ENCODE results near the gene RNF213.

Gene RNF213

DNA sequence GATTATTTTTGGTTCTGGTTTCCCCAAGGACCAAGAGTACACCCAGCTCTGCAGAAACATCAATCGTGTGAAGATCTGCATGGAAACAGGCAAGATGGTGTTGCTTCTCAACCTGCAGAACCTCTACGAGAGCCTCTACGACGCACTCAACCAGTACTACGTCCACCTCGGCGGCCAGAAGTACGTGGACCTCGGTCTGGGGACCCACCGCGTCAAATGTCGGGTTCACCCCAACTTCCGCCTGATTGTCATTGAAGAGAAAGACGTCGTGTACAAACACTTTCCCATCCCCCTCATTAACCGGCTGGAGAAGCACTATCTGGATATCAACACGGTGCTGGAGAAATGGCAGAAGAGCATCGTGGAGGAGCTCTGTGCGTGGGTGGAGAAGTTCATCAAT, 86.9 kb downstream of the RNF213 start:
- no peak for DNase-seq
- no peak overlapping the region for H3K14ac ChIP-seq (ENCODE audit: low read length in 2 of 2)
- no peak overlapping the region for H3K4ac ChIP-seq (ENCODE audit: low read depth in 1 of 2, low read length in 2 of 2)
- H2BK120ac ChIP-seq (ENCODE audit: low read depth, low read length): no peak overlapping the region
- H2BK12ac ChIP-seq (ENCODE audit: low read length in 2 of 2): no peak overlapping the region
- H3K79me1 ChIP-seq (replicated peaks; ENCODE audit: low read length, poor library complexity, severe bottlenecking): peaks cover 27% of the 10 kb centered on the region
- H4K8ac ChIP-seq (ENCODE audit: low read length): no peak overlapping the region
- no peak overlapping the region for H2AK5ac ChIP-seq (ENCODE audit: low read length, severe bottlenecking)
- no peak overlapping the region for H4K91ac ChIP-seq (ENCODE audit: low read length)
- no peak overlapping the region for H3K18ac ChIP-seq (ENCODE audit: low read depth in 1 of 2, low read length in 2 of 2)
- H2BK15ac ChIP-seq (ENCODE audit: low read depth, poor library complexity, severe bottlenecking): no peak overlapping the region
- no peak overlapping the region for H3K27ac ChIP-seq (ENCODE audit: low read length, poor library complexity, severe bottlenecking)
- H3K36me3 ChIP-seq (ENCODE audit: control insufficient read depth in 1 of 2, insufficient read depth in 2 of 2, low read depth in 1 of 2, low read length in 2 of 2): peaks cover 83 to 99% of the 10 kb centered on the region in 2 experiments
- no peak overlapping the region for H3K23ac ChIP-seq (ENCODE audit: low read length in 2 of 2)
- H3K27me3 ChIP-seq (ENCODE audit: control insufficient read depth in 1 of 2, insufficient read depth in 1 of 2, low read length in 2 of 2): no peaks in the 10 kb centered on the region
- H2BK5ac ChIP-seq (ENCODE audit: low read depth, low read length, poor library complexity, severe bottlenecking): no peak overlapping the region
- H3K4me2 ChIP-seq (ENCODE audit: low read length, poor library complexity, severe bottlenecking): no peak overlapping the region
- 97% methylated on average over 18 of the region's 19 CpGs for WGBS
- H3K4me1 ChIP-seq (ENCODE audit: control insufficient read depth, insufficient read depth, low read depth, low read length): no peaks in the 10 kb centered on the region
- no peak overlapping the region for H3K9ac ChIP-seq (ENCODE audit: low read length)
- H3K4me3 ChIP-seq (ENCODE audit: insufficient read depth in 1 of 2, low read depth in 1 of 2, low read length in 2 of 2): no peak overlapping the region
- no peak overlapping the region for H2AFZ ChIP-seq (ENCODE audit: low read depth, low read length)
- H3K9me3 ChIP-seq (ENCODE audit: control insufficient read depth, low read length): no peaks in the 10 kb centered on the region

DNA sequence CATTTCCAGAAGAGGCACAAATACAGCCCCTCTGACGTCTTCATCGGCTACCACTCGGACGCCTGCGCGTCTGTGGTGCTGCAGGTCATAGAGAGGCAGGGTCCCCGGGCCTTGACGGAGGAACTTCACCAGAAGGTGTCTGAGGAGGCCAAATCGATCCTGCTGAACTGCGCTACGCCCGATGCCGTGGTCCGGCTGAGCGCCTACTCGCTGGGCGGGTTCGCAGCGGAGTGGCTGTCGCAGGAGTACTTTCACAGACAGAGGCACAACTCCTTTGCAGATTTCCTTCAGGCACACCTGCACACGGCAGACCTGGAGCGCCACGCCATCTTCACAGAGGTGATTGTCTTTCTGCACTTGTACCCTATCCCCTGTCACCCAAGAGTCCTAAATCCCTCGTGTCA, 87.3 kb downstream of the RNF213 start:
- H3K9me3 ChIP-seq (ENCODE audit: control insufficient read depth, low read length): no peaks in the 10 kb centered on the region
- H2AK5ac ChIP-seq (ENCODE audit: low read length, severe bottlenecking): no peak overlapping the region
- no peak overlapping the region for H3K18ac ChIP-seq (ENCODE audit: low read depth in 1 of 2, low read length in 2 of 2)
- peak overlapping the region; percentile 18 for H4K91ac ChIP-seq (ENCODE audit: low read length)
- H3K27ac ChIP-seq (ENCODE audit: low read length, poor library complexity, severe bottlenecking): no peak overlapping the region
- no peak overlapping the region for H2AFZ ChIP-seq (ENCODE audit: low read depth, low read length)
- no peak overlapping the region for H2BK15ac ChIP-seq (ENCODE audit: low read depth, poor library complexity, severe bottlenecking)
- no peak overlapping the region for H3K23ac ChIP-seq (ENCODE audit: low read length in 2 of 2)
- H3K36me3 ChIP-seq (ENCODE audit: control insufficient read depth in 1 of 2, insufficient read depth in 2 of 2, low read depth in 1 of 2, low read length in 2 of 2): peaks cover 85 to 100% of the 10 kb centered on the region in 2 experiments
- H3K4ac ChIP-seq (ENCODE audit: low read depth in 1 of 2, low read length in 2 of 2): no peak overlapping the region
- no peak overlapping the region for H2BK12ac ChIP-seq (ENCODE audit: low read length in 2 of 2)
- no peak overlapping the region for H2BK5ac ChIP-seq (ENCODE audit: low read depth, low read length, poor library complexity, severe bottlenecking)
- no peak overlapping the region for H2BK120ac ChIP-seq (ENCODE audit: low read depth, low read length)
- H3K4me2 ChIP-seq (ENCODE audit: low read length, poor library complexity, severe bottlenecking): no peak overlapping the region
- H3K27me3 ChIP-seq (ENCODE audit: control insufficient read depth in 1 of 2, insufficient read depth in 1 of 2, low read length in 2 of 2): no peaks in the 10 kb centered on the region
- H3K79me1 ChIP-seq (replicated peaks; ENCODE audit: low read length, poor library complexity, severe bottlenecking): peaks cover 27% of the 10 kb centered on the region
- DNase-seq: no peak
- 98% methylated on average over 24 of the region's 24 CpGs for WGBS
- H3K4me3 ChIP-seq (ENCODE audit: insufficient read depth in 1 of 2, low read depth in 1 of 2, low read length in 2 of 2): no peak overlapping the region
- no peak overlapping the region for H3K9ac ChIP-seq (ENCODE audit: low read length)
- no peaks in the 10 kb centered on the region for H3K4me1 ChIP-seq (ENCODE audit: control insufficient read depth, insufficient read depth, low read depth, low read length)
- H3K14ac ChIP-seq (ENCODE audit: low read length in 2 of 2): no peak overlapping the region
- no peak overlapping the region for H4K8ac ChIP-seq (ENCODE audit: low read length)

DNA sequence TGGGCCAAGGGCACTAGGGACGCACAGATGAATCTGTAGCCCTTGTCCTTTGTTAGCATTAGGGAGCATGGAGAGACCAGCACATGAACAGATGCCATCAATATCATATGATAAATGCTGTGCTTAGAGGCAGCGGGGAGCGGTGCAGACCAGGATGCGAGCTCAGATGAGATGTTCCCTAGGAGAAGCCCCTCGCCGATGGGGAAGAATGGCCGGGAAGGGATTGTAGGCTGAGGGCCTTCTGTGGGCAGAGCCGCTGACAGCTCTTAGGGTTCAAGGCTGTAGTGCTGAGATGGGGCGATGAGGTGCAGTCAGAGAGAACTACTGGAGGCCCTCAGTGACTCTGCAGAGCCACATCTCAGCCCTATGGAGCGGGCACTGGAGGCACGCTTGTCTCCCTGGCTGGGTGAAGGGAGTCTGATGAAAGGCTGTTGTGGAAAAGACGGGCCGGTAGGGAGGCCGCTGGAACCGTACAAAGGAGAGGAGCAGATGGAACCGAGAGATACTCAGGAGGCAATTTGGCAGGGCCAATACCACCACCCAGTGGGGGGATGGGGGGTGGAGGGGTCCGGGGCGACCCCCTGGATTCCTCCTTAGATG, 88.0 kb downstream of the RNF213 start:
- Histone ChIP-seq H3K18ac (ENCODE audit: low read depth in 1 of 2, low read length in 2 of 2) (no peak overlapping the region), H2AFZ (ENCODE audit: low read depth, low read length) (no peak overlapping the region), H4K8ac (ENCODE audit: low read length) (no peak overlapping the region), H3K27me3 (ENCODE audit: control insufficient read depth in 1 of 2, insufficient read depth in 1 of 2, low read length in 2 of 2) (no peaks in the 10 kb centered on the region), H2BK5ac (ENCODE audit: low read depth, low read length, poor library complexity, severe bottlenecking) (no peak overlapping the region), H3K9ac (ENCODE audit: low read length) (no peak overlapping the region), H3K4me1 (ENCODE audit: control insufficient read depth, insufficient read depth, low read depth, low read length) (no peaks in the 10 kb centered on the region), H3K9me3 (ENCODE audit: control insufficient read depth, low read length) (no peaks in the 10 kb centered on the region), H2BK120ac (ENCODE audit: low read depth, low read length) (no peak overlapping the region), H2BK15ac (ENCODE audit: low read depth, poor library complexity, severe bottlenecking) (no peak overlapping the region), H3K79me1 (replicated peaks; ENCODE audit: low read length, poor library complexity, severe bottlenecking) (peaks cover 27% of the 10 kb centered on the region), H3K4me2 (ENCODE audit: low read length, poor library complexity, severe bottlenecking) (no peak overlapping the region), H3K27ac (ENCODE audit: low read length, poor library complexity, severe bottlenecking) (no peak overlapping the region), H3K14ac (ENCODE audit: low read length in 2 of 2) (no peak overlapping the region), H4K91ac (ENCODE audit: low read length) (no peak overlapping the region), H2AK5ac (ENCODE audit: low read length, severe bottlenecking) (no peak overlapping the region), H3K4me3 (ENCODE audit: insufficient read depth in 1 of 2, low read depth in 1 of 2, low read length in 2 of 2) (no peak overlapping the region), H3K4ac (ENCODE audit: low read depth in 1 of 2, low read length in 2 of 2) (no peak overlapping the region), H3K36me3 (ENCODE audit: control insufficient read depth in 1 of 2, insufficient read depth in 2 of 2, low read depth in 1 of 2, low read length in 2 of 2) (peaks cover 85 to 100% of the 10 kb centered on the region in 2 experiments), H2BK12ac (ENCODE audit: low read length in 2 of 2) (no peak overlapping the region), H3K23ac (ENCODE audit: low read length in 2 of 2) (no peak overlapping the region)
- WGBS: 95% methylated on average over 17 of the region's 18 CpGs
- DNase-seq: no peak

DNA sequence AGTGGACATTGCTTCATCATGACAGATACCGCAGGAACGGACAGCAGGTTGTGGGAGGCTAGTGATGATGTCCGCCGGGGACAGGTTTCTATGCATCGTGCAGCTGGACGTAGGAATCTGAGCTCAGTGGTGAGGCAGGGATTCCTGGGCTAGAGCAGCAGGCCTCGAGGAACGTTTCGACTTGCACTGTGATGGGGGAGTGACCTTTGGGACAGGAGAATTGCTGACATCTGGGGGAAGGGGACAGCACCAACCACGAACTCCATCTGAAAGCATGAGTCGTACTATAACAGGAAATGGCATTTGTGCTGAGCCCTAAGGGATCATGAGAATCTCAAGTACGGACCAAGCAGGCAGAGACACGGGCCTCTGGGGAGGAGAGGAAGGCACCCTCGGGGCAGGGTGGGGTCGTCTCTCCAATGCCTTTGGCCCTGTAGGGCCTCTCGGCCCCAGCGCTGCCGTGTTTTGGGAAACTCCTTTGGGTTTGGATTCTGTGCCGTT, 88.5 kb downstream of the RNF213 start:
- H3K79me1 ChIP-seq (replicated peaks; ENCODE audit: low read length, poor library complexity, severe bottlenecking): peaks cover 27% of the 10 kb centered on the region
- no peak overlapping the region for H3K9ac ChIP-seq (ENCODE audit: low read length)
- H3K9me3 ChIP-seq (ENCODE audit: control insufficient read depth, low read length): no peaks in the 10 kb centered on the region
- H2AK5ac ChIP-seq (ENCODE audit: low read length, severe bottlenecking): no peak overlapping the region
- H3K36me3 ChIP-seq (ENCODE audit: control insufficient read depth in 1 of 2, insufficient read depth in 2 of 2, low read depth in 1 of 2, low read length in 2 of 2): peaks cover 87 to 100% of the 10 kb centered on the region in 2 experiments
- DNase-seq: peak; percentile 38
- H4K91ac ChIP-seq (ENCODE audit: low read length): no peak overlapping the region
- H3K23ac ChIP-seq (ENCODE audit: low read length in 2 of 2): no peak overlapping the region
- H2BK120ac ChIP-seq (ENCODE audit: low read depth, low read length): no peak overlapping the region
- H2BK15ac ChIP-seq (ENCODE audit: low read depth, poor library complexity, severe bottlenecking): no peak overlapping the region
- H3K4me3 ChIP-seq (ENCODE audit: insufficient read depth in 1 of 2, low read depth in 1 of 2, low read length in 2 of 2): no peak overlapping the region
- H3K4ac ChIP-seq (ENCODE audit: low read depth in 1 of 2, low read length in 2 of 2): no peak overlapping the region
- no peak overlapping the region for H3K27ac ChIP-seq (ENCODE audit: low read length, poor library complexity, severe bottlenecking)
- no peak overlapping the region for H3K4me2 ChIP-seq (ENCODE audit: low read length, poor library complexity, severe bottlenecking)
- H3K4me1 ChIP-seq (ENCODE audit: control insufficient read depth, insufficient read depth, low read depth, low read length): no peaks in the 10 kb centered on the region
- no peak overlapping the region for H2BK12ac ChIP-seq (ENCODE audit: low read length in 2 of 2)
- H3K27me3 ChIP-seq (ENCODE audit: control insufficient read depth in 1 of 2, insufficient read depth in 1 of 2, low read length in 2 of 2): no peaks in the 10 kb centered on the region
- 67% methylated on average over 19 of the region's 19 CpGs for WGBS
- no peak overlapping the region for H2AFZ ChIP-seq (ENCODE audit: low read depth, low read length)
- no peak overlapping the region for H3K18ac ChIP-seq (ENCODE audit: low read depth in 1 of 2, low read length in 2 of 2)
- H4K8ac ChIP-seq (ENCODE audit: low read length): no peak overlapping the region
- no peak overlapping the region for H2BK5ac ChIP-seq (ENCODE audit: low read depth, low read length, poor library complexity, severe bottlenecking)
- no peak overlapping the region for H3K14ac ChIP-seq (ENCODE audit: low read length in 2 of 2)
